ENCODE measurements around the gene C12orf57. TPM values are rescaled to one million over a fixed set of nuclear protein-coding genes. Genes with fewer than 3 reads are reported as not detected.

The C12orf57 gene
- total RNA-seq, 1 experiment from 2014 or later = 176 TPM

DNA sequence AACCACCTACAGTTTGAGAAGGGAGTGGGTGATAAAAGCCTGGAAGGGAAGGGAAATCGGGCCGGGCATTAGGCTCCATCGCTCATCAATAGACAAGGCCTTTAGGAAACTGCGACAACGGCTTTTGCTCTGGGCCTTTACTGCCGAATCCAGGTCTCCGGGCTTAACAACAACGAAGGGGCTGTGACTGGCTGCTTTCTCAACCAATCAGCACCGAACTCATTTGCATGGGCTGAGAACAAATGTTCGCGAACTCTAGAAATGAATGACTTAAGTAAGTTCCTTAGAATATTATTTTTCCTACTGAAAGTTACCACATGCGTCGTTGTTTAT is 467 bp upstream of the C12orf57 start:
- H3K27ac Mint-ChIP-seq (ENCODE audit: low read depth, unreplicated experiment) = peak overlapping the region; percentile 98
- BruUV-seq (replicated peaks) = no TSS peak
- DNase-seq (ENCODE audit: unreplicated experiment) = peak; percentile 91
- peak overlapping the region; percentile 85 for H3K4me3 Mint-ChIP-seq (ENCODE audit: unreplicated experiment)
- peaks cover 30% of the 10 kb centered on the region for H3K4me1 Mint-ChIP-seq (ENCODE audit: insufficient read depth, unreplicated experiment)
- TF ChIP-seq, protein P1, sequence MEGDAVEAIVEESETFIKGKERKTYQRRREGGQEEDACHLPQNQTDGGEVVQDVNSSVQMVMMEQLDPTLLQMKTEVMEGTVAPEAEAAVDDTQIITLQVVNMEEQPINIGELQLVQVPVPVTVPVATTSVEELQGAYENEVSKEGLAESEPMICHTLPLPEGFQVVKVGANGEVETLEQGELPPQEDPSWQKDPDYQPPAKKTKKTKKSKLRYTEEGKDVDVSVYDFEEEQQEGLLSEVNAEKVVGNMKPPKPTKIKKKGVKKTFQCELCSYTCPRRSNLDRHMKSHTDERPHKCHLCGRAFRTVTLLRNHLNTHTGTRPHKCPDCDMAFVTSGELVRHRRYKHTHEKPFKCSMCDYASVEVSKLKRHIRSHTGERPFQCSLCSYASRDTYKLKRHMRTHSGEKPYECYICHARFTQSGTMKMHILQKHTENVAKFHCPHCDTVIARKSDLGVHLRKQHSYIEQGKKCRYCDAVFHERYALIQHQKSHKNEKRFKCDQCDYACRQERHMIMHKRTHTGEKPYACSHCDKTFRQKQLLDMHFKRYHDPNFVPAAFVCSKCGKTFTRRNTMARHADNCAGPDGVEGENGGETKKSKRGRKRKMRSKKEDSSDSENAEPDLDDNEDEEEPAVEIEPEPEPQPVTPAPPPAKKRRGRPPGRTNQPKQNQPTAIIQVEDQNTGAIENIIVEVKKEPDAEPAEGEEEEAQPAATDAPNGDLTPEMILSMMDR (IDR thresholded peaks at IDR 0.05; ENCODE audit: unreplicated experiment) = no peak
- intact Hi-C loops (cut with micrococcal nuclease) = no loop called here
- no peaks in the 10 kb centered on the region for H3K9me3 Mint-ChIP-seq (ENCODE audit: unreplicated experiment)
- peaks cover 78% of the 10 kb centered on the region for H3K36me3 Mint-ChIP-seq (ENCODE audit: insufficient read depth, unreplicated experiment)
- ChIA-PET POLR2A (interaction anchor here (0.6 to 6.8 kb wide), 27 partner anchors 11 to 280 kb away, joined by 3 to 495 read pairs (median 5); partner anchors contain the start of genes ATN1, C1RL, C1S and CDCA3), CTCF (interaction anchor here (0.6 to 5.5 kb wide), 15 partner anchors 14 to 169 kb away, joined by 3 to 160 read pairs (median 7); partner anchors contain the start of genes C1RL, C1S, SPSB2 and TPI1)
- no peaks in the 10 kb centered on the region for H3K27me3 Mint-ChIP-seq (ENCODE audit: insufficient read depth, unreplicated experiment)

DNA sequence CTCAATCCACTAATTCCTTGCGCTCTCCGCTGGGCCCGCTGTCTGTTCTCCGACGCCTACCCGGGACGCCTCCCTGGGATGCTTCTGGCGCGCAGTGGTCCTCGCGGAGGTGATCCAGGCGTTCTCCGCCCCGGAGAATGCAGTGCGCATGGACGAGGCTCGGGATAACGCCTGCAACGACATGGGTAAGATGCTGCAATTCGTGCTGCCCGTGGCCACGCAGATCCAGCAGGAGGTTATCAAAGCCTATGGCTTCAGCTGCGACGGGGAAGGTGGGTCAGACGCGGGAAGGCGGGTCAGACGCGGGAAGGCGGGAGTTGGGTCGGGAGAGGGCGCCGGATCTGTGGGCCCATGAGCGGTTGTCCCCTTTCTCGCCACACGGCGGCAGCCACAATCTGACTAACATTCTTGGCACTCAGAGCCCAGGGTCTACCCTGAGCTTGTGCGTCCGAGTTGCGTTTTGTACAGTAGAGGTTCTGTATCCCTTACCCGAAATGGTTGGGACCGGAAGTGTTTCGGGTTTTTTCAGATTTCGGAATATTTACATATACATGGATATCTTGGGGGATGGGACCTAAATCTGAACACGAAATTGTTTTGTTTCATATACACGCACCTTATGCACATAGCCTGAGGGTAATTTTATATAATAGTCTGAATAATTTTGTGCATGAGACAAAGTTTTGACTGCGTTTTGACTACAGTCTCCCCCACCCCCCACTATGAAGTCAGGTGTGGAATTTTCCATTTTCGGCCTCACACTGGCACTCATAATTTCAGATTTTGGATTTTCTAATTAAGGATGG is 762 bp downstream of the C12orf57 start:
- BruUV-seq (replicated peaks) = no TSS peak
- Mint-ChIP-seq H3K36me3 (ENCODE audit: insufficient read depth, unreplicated experiment) (peaks cover 66% of the 10 kb centered on the region), H3K27me3 (ENCODE audit: insufficient read depth, unreplicated experiment) (no peaks in the 10 kb centered on the region)

DNA sequence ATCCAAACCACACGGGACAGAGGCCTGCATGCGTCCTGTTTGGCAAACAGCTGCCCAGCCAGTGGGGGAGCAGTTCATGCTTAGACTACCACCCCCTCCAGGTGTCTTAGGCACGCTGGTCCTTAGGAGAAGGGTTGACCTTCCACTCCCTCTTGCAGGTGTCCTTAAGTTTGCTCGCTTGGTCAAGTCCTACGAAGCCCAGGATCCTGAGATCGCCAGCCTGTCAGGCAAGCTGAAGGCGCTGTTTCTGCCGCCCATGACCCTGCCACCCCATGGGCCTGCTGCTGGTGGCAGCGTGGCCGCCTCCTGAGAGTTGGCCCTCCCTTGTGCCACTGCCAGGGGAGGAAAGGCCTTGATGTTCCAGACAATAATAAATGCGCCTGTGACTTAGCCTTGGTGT is 1.8 kb downstream of the C12orf57 start:
- ChIA-PET POLR2A (interaction anchor here (0.5 to 6.8 kb wide), 27 partner anchors 8 to 583 kb away, joined by 3 to 495 read pairs (median 6); partner anchors contain the start of genes ATN1, C1R, C1RL and C1S), CTCF (interaction anchor here (0.6 to 5.5 kb wide), 22 partner anchors 11 to 209 kb away, joined by 3 to 160 read pairs (median 7); partner anchors contain the start of genes C1RL, C1S, LPCAT3 and SPSB2)
- BruUV-seq (replicated peaks) = no TSS peak
- H3K27ac Mint-ChIP-seq (ENCODE audit: low read depth, unreplicated experiment) = peak overlapping the region; percentile 98
- TF ChIP-seq, protein P1 (IDR thresholded peaks at IDR 0.05; ENCODE audit: unreplicated experiment) = no peak
- intact Hi-C loops (cut with micrococcal nuclease) = no loop called here
- H3K27me3 Mint-ChIP-seq (ENCODE audit: insufficient read depth, unreplicated experiment) = no peaks in the 10 kb centered on the region
- H3K36me3 Mint-ChIP-seq (ENCODE audit: insufficient read depth, unreplicated experiment) = peaks cover 56% of the 10 kb centered on the region
- peaks cover 32% of the 10 kb centered on the region for H3K4me1 Mint-ChIP-seq (ENCODE audit: insufficient read depth, unreplicated experiment)
- no peak for DNase-seq (ENCODE audit: unreplicated experiment)
- H3K4me3 Mint-ChIP-seq (ENCODE audit: unreplicated experiment) = peak overlapping the region; percentile 85
- H3K9me3 Mint-ChIP-seq (ENCODE audit: unreplicated experiment) = no peaks in the 10 kb centered on the region

More for the DNA sequence above, 762 bp downstream of the C12orf57 start:
- CTCF ChIA-PET = interaction anchor here (0.6 to 5.5 kb wide), 27 partner anchors 11 to 211 kb away, joined by 3 to 160 read pairs (median 5); partner anchors contain the start of genes C1RL, LPCAT3, SPSB2 and TPI1
- H3K27ac Mint-ChIP-seq (ENCODE audit: low read depth, unreplicated experiment) = peak overlapping the region; percentile 98
- peaks cover 32% of the 10 kb centered on the region for H3K4me1 Mint-ChIP-seq (ENCODE audit: insufficient read depth, unreplicated experiment)
- no peaks in the 10 kb centered on the region for H3K9me3 Mint-ChIP-seq (ENCODE audit: unreplicated experiment)
- TF ChIP-seq, protein P1 (IDR thresholded peaks at IDR 0.05; ENCODE audit: unreplicated experiment) = peak; percentile 63
- H3K4me3 Mint-ChIP-seq (ENCODE audit: unreplicated experiment) = peak overlapping the region; percentile 85
- intact Hi-C loops (cut with micrococcal nuclease) = loop anchor here (1.0 kb wide), 6 partner anchors 17 to 169 kb away; partner anchors contain the start of genes C1R and C1RL
- DNase-seq (ENCODE audit: unreplicated experiment) = peak; percentile 96
- POLR2A ChIA-PET = interaction anchor here (0.6 to 6.8 kb wide), 35 partner anchors 10 to 572 kb away, joined by 3 to 495 read pairs (median 4); partner anchors contain the start of genes ATN1, C1R, C1RL and C1S
